CD4-positive, alpha-beta T cell (primary cell): ENCODE results near the gene CEP72. TPM values are rescaled to one million over a fixed set of nuclear protein-coding genes. Genes with fewer than 3 reads are reported as not detected.

Experiments used
- ATAC-seq: fragments of 200-7000 bp; cut with Tn5 transposase; one replicate; pipeline ENCODE4 v1.10.0; 2022; ENCODE audit warnings: mild to moderate bottlenecking; ENCODE audit not compliant: poor library complexity
- CTCF ChIA-PET: fragments of 350-600 bp; sonication (Branson Sonifier 250); formaldehyde crosslinking; loops from one replicate; lab custom pipeline; 2021; ENCODE audit warnings: antibody characterized with exemption, inconsistent platforms; lab: Charles Lee
- POLR2A ChIA-PET: fragments of 350-600 bp; sonication (Branson Sonifier 250); formaldehyde crosslinking; loops from one replicate; lab custom pipeline; 2021; ENCODE audit warnings: antibody characterized with exemption, inconsistent platforms; lab: Charles Lee
- DNase-seq, 14 experiments: peaks; one replicate each; pipeline ENCODE4 v3.0.0-alpha.2; 2013 to 2020; ENCODE audit warnings: mixed read lengths in 2 of 14
- H3K27ac ChIP-seq, 2 donors: one replicate each; pipeline versions ENCODE4 v1.5.1 to v1.7.0; 2013; ENCODE audit warnings: low read length in 2 of 2, low read depth in 1 of 2, mild to moderate bottlenecking in 1 of 2
- H3K27me3 ChIP-seq, 2 experiments: 1 replicate in 1 of 2; 2 replicates in 1 of 2; pipeline versions ENCODE4 v1.6.1 to v1.7.0; 2013; ENCODE audit warnings: low read length in 2 of 2, control low read depth in 1 of 2, mild to moderate bottlenecking in 1 of 2, moderate library complexity in 1 of 2; ENCODE audit not compliant: insufficient read depth in 2 of 2, control insufficient read depth in 1 of 2
- H3K36me3 ChIP-seq: one replicate; pipeline ENCODE4 v1.6.1; 2013; ENCODE audit warnings: low read length, control low read depth; ENCODE audit not compliant: insufficient read depth
- H3K4me1 ChIP-seq: one replicate; pipeline ENCODE4 v1.6.1; 2013; ENCODE audit warnings: low read length, control low read depth; ENCODE audit not compliant: insufficient read depth
- H3K4me3 ChIP-seq: one replicate; pipeline ENCODE4 v1.5.1; 2013; ENCODE audit warnings: mild to moderate bottlenecking, low read length, moderate library complexity
- H3K9me3 ChIP-seq, 2 experiments: 1 replicate in 1 of 2; 2 replicates in 1 of 2; pipeline versions ENCODE4 v1.6.1 to v1.7.0; 2013; ENCODE audit warnings: low read length in 2 of 2, mild to moderate bottlenecking in 2 of 2, control low read depth in 1 of 2, moderate library complexity in 1 of 2; ENCODE audit not compliant: control insufficient read depth in 1 of 2, insufficient read depth in 1 of 2
- H3K27ac Mint-ChIP-seq: one replicate; pipeline ENCODE4 v1.8.0; 2020; ENCODE audit warnings: mixed read lengths
- H3K27me3 Mint-ChIP-seq: one replicate; pipeline ENCODE4 v1.8.0; 2021; ENCODE audit warnings: mixed read lengths
- H3K36me3 Mint-ChIP-seq: one replicate; pipeline ENCODE4 v1.8.0; 2021; ENCODE audit warnings: low read depth, mixed read lengths
- H3K4me1 Mint-ChIP-seq: one replicate; pipeline ENCODE4 v1.8.0; 2021; ENCODE audit warnings: low read depth, mixed read lengths
- H3K4me3 Mint-ChIP-seq: one replicate; pipeline ENCODE4 v1.8.0; 2020; ENCODE audit warnings: mild to moderate bottlenecking, mixed read lengths
- H3K9me3 Mint-ChIP-seq: one replicate; pipeline ENCODE4 v1.8.0; 2020; ENCODE audit warnings: mixed read lengths
- intact Hi-C, 2 experiments: fragments of 100-400 bp; cut with DNase I in 1 of 2; cut with micrococcal nuclease in 1 of 2; formaldehyde crosslinking; loops; one replicate each; pipeline versions ENCODE4 v1.15.1 to v1.9.0; 2023 to 2025; cut with DNase I, micrococcal nuclease
- total RNA-seq, 174 experiments: library from RNA in 2 of 174; stranded (reverse) in 2 of 174; gene quantifications; one replicate each; pipeline ENCODE4 v1.2.3 and lab custom pipeline; 2021 to 2026
- TF ChIP-seq, protein P1 (sequence below): fragments of 200-600 bp; IDR thresholded peaks from one replicate; pipeline ENCODE4 v1.8.0; 2022; ENCODE audit warnings: antibody characterized with exemption, mild to moderate bottlenecking

CEP72 gene
- total RNA-seq, 2 experiments from 2014 or later = 7.6 to 8.0 TPM

DNA sequence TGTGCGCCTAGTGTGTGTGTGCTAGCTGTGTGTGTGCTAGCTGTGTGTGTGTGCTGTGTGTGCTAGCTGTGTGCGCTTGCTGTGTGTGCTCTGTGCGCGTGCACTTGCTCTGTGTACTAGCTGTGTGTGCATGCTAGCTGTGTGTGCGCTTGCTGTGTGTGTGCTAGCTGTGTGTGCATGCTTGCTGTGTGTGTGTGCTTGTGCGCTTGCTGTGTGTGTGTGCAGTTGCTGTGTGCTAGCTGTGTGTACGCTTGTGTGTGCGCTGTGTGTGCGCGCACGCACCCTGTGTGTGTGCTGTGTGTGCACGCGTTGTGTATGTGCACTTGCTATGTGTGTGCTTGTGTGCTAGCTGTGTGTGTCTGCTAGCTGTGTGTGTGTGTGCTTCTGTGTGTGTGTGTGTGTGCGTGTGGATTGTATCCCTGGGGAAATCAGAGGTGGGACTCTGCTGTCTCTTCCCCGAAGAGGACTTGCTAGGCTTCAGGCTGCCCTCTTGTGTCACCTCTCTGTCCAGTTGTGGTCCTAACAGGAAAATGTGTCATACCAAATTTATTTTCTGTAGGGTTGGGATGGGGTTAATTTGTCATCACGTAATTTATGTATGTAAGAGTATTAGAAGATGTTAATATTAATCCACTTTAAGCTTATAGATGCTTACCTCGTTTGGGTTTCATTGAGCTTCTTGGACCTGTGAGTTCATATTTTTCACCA is 42.1 kb downstream of the CEP72 start:
- ChIA-PET CTCF (interaction anchor here (1.4 kb wide), 1 partner anchor 15 kb away, joined by 3 read pairs; no protein-coding TSS in a partner anchor), POLR2A (no interaction called here)
- Histone ChIP-seq H3K4me3 (no peak overlapping the region), H3K27ac (no peak overlapping the region), H3K9me3 (peaks cover 0 to 8% of the 10 kb centered on the region in 2 experiments), H3K36me3 (peaks cover 10% of the 10 kb centered on the region), H3K4me1 (no peaks in the 10 kb centered on the region), H3K27me3 (no peaks in the 10 kb centered on the region)
- Mint-ChIP-seq H3K4me1 (no peaks in the 10 kb centered on the region), H3K27me3 (no peaks in the 10 kb centered on the region), H3K36me3 (peaks cover 59% of the 10 kb centered on the region), H3K9me3 (no peaks in the 10 kb centered on the region), H3K27ac (no peak overlapping the region), H3K4me3 (no peak overlapping the region)
- intact Hi-C loops = no loop called here
- ATAC-seq (no peak), DNase-seq (peak in 1 of 14 experiments; percentile 13)
- TF ChIP-seq, protein P1, sequence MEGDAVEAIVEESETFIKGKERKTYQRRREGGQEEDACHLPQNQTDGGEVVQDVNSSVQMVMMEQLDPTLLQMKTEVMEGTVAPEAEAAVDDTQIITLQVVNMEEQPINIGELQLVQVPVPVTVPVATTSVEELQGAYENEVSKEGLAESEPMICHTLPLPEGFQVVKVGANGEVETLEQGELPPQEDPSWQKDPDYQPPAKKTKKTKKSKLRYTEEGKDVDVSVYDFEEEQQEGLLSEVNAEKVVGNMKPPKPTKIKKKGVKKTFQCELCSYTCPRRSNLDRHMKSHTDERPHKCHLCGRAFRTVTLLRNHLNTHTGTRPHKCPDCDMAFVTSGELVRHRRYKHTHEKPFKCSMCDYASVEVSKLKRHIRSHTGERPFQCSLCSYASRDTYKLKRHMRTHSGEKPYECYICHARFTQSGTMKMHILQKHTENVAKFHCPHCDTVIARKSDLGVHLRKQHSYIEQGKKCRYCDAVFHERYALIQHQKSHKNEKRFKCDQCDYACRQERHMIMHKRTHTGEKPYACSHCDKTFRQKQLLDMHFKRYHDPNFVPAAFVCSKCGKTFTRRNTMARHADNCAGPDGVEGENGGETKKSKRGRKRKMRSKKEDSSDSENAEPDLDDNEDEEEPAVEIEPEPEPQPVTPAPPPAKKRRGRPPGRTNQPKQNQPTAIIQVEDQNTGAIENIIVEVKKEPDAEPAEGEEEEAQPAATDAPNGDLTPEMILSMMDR = no peak

DNA sequence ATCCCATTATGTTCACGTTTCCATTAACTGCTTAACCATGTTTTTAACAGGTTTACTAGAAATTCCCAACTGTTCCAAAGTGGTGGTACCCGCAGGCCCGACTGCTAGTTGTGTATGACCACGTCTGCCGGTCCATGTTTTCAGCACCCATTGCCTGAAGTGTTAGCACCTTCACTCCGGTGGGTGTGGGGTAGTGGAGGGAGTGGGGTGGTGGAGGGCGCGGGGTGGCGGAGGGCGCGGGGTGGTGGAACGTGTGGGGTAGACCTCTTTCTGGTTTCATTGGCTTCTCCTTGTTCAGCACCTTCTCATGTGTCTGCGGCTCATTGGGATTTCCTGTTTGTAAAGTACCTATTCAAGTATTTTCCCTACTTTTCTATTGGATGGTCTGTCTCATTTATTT is 43.3 kb downstream of the CEP72 start:
- Mint-ChIP-seq H3K27ac (no peak overlapping the region), H3K27me3 (no peaks in the 10 kb centered on the region), H3K9me3 (no peaks in the 10 kb centered on the region), H3K4me1 (no peaks in the 10 kb centered on the region), H3K4me3 (no peak overlapping the region), H3K36me3 (peaks cover 71% of the 10 kb centered on the region)
- ChIA-PET POLR2A (no interaction called here), CTCF (no interaction called here)
- Histone ChIP-seq H3K36me3 (peaks cover 10% of the 10 kb centered on the region), H3K27ac (no peak overlapping the region), H3K4me3 (no peak overlapping the region), H3K4me1 (no peaks in the 10 kb centered on the region), H3K9me3 (no peaks in the 10 kb centered on the region), H3K27me3 (no peaks in the 10 kb centered on the region)
- intact Hi-C loops = no loop called here
- no peak for DNase-seq
- TF ChIP-seq, protein P1 = no peak
- ATAC-seq = no peak

DNA sequence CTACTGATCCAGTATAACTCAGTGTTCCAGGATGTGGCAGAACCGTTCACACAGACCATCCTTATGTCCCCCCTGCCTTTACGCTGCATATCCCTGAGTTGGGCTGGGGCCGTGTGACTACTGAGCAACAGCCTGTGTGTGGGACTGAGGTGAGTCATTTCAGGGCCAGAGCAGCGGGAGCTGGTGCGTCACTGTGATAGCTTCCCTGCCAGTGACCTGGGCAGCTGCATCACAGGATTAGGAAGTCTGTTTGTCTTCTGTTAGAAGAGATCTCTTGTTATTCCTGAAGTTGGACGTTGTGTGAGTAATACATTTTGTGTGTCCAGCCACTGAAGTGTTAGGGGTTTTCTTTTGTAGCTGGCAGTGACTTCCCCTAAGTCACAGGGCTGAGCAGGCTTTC is 45.4 kb downstream of the CEP72 start:
- H3K27me3 Mint-ChIP-seq = no peaks in the 10 kb centered on the region
- Histone ChIP-seq H3K4me1 (no peaks in the 10 kb centered on the region), H3K27ac (no peak overlapping the region), H3K27me3 (no peaks in the 10 kb centered on the region), H3K9me3 (peaks cover 0 to 9% of the 10 kb centered on the region in 2 experiments), H3K36me3 (peaks cover 9% of the 10 kb centered on the region), H3K4me3 (no peak overlapping the region)
- peak overlapping the region; percentile 33 for H3K27ac Mint-ChIP-seq
- ChIA-PET POLR2A (interaction anchor here (1.3 kb wide), 1 partner anchor 235 kb away, joined by 5 read pairs; the partner anchor contains the start of genes BRD9 and TRIP13), CTCF (interaction anchor here (1.6 kb wide), 1 partner anchor 12 kb away, joined by 4 read pairs; no protein-coding TSS in a partner anchor)
- TF ChIP-seq, protein P1 = no peak
- peaks cover 77% of the 10 kb centered on the region for H3K36me3 Mint-ChIP-seq
- DNase-seq (no peak), ATAC-seq (no peak)
- H3K4me3 Mint-ChIP-seq = no peak overlapping the region
- intact Hi-C loops = no loop called here
- H3K4me1 Mint-ChIP-seq = no peaks in the 10 kb centered on the region
- no peaks in the 10 kb centered on the region for H3K9me3 Mint-ChIP-seq
